ENCODE measurements around the gene MYH9.
"Not testable (repeated sequence)": the region's sequence is repeated elsewhere in the genome, so short reads cannot be mapped to it uniquely, and the experiment has no call there.

Gene MYH9

DNA sequence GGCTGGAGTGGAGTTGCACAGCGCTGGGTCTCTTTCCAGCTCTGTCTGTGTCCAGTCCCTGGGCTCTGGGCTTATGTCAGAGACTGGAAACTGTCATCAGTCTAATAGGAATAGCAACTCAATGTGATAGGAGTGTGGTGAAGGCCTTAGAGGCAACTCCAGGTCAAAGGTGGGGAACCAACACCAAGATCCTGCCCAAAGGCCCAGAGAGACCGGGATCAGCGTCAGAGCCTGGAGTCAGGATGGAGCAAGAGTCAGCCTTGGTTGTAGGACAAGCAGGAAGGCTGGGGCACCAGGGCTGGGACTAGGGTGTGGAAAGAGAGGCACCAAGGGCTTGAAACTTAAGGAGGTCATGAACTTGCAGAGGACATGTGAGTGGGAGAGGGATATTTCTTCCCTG is 125.5 kb downstream of the MYH9 start:
- DNase-seq: not testable (repeated sequence)

DNA sequence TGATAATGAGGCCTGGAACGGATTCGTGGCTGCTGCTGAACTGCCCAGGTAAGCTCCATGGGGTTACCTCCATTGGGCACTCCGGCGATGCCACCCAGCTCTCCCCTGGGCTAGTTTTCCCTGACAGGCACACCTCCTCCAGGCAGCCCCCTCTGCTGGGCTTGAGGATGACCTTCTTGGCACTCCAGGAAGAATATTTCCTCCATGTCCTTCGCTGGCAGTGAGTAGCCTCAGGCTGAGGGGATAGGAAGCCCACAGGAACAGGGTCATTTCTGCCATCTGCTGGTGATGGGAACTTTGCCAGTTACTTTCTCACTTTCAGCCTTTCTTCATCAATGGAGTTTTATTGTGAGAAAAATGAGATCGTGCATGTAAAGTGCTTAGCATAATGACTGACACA is 126.1 kb downstream of the MYH9 start:
- not testable (repeated sequence) for DNase-seq

DNA sequence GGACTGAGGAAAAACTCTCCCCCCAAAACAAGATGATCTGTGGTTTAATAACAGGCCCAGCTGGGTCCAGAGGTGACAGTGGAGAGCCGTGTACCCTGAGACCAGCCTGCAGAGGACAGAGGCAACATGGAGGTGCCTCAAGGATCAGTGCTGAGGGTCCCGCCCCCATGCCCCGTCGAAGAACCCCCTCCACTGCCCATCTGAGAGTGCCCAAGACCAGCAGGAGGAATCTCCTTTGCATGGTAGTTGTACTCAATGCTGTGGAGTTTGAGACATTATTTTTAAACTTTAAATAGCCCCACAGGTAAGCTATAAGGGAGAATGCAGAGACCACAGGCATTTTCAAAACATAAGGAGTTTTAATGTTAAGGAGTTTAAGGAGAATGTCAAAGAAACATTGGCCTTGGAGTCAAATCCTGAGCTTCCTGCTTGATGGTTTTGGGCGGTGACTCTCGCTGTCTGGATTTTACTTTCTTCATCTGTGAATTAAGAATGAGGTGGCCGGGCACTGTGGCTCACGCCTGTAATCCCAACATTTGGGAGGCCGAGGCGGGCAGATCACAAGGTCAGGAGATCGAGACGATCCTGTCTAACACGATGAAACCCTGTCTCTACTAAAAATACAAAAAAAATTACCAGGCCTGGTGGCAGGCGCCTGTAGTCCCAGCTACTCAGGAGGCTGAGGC is 128.0 kb downstream of the MYH9 start:
- DNase-seq: no peak

DNA sequence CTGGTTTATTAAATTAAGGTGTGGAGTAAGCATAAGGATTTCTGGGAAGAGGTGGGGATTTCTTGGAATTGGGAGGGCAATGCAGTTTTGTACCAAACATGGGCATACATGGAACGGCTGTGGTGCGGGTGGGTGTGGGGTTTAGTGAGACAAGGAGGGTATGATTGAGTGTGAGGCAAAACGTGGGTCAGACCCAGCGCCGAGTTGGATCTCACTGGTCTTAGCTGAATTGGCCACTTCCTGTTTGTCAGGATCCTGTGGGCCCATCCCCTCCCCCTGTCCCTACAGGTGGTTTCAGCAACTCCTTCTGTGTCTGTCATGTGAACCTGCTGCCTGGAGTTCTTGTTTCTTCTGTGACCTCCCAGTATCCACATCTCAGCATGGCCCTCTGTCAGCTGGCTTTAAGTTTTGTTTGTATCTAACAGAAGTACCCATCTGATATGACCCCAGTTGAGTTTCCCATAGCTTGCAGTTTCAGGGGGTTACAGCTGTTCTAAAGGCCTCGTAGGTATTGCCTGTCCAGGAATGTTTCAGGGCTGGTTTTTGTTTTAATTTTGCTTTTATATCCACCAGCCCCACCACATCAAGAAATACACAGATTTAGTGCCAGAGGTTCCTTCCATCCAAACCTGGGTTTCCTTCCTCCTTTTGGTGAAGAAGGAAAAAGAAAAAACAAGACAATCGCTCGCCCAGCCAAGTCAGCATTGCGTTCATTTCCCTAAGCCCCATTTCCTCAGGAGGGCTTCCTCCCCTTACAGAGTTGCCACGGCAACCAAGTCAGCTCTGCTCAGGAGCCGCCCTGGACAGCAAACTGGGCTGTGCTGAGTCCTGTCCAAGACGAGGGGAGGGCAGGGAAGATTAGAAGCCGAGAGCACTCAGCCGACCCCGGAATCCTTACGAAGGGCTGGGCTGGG is 128.8 kb downstream of the MYH9 start:
- DNase-seq: no peak

DNA sequence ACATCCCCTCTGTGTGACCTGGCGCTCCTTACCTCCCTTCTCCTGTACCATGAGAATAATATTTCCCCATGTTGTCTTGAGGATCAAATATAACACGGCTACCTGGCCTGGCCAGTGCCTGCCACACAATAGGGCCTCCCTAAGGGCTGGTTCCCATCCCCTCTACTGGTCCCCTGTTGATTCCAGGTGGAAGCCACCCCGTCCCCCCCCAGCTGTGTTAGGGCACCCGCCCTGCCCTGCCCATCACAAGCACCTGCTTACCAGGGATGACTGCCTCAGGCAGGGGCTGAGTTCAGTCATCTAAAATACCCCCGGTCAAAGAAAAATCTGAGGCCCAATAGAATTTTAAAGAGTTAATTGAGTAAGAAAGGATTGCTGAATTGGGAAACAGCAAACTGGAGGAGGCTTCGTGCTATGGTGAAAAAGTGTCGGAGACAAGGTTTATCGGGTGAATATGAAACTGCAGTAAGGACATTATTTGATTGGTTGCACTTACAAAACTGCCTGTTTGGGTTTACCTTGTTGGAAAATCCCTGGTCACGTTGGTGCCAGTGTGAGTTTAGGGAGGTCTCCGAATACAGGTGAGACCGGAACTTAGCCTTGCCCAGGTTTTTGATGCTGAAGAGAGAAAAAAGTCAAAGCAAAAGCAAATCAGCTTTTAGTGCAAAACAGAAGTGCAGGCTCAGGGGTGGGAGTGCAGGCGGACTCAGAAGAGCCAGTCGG is 129.7 kb downstream of the MYH9 start:
- DNase-seq: no peak

DNA sequence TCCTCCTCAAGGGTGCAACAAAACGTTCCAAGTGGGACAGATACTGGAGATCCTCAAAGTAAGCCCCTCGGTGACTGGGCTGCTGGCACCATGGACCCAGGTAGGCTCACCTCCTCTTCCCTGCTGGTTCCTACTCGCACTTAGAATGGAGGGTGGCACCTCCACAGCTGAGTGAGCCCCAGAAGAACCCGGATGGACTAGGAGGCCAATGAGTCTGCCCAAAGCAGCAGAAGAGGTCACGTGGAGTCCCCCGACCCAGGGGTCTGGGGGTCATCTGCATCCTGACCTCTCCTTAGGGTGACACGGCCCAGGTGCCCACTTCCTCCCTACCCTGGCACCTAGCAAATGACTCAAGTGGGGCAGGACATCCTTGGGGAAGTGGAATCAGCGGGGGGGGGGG is 130.5 kb downstream of the MYH9 start:
- no peak for DNase-seq

DNA sequence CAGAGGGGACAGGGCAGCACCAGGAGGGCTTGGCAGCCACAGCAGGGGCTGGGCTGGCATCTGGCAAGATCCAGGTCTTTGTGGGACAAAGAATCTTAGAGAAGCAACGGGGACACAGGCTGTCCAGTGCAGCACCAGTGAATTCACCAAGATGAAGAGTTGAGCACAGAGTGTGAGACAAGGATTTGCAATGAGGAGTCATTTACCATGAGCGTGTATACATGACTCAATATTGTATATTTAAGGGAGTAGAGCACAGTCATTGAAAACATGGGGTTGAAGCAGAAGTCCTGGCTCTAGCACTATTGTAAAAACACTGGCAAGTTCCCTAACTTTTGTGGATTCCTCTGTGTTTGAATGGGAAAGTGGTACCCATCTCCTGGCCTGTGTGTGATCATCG is 131.3 kb downstream of the MYH9 start:
- DNase-seq: no peak

DNA sequence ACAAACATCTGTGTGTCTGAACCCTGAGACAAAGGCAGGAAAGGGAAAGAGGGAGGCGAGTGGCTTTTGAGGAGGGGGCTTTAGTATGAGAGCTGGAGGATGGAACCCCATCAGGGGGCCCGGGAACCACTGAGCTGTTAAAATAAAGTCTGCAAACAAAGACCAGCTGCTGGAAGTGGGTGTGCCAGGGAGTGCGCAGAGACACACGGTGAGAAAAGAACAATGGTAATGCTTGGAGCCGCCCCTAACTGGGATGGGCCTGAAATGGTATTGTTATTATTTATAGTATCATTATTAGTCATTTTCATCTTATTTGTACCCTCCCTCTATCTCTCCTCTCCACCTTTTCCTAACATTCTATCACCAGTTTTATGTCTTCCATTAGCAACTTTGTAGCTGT is 132.2 kb downstream of the MYH9 start:
- DNase-seq: not testable (repeated sequence)

DNA sequence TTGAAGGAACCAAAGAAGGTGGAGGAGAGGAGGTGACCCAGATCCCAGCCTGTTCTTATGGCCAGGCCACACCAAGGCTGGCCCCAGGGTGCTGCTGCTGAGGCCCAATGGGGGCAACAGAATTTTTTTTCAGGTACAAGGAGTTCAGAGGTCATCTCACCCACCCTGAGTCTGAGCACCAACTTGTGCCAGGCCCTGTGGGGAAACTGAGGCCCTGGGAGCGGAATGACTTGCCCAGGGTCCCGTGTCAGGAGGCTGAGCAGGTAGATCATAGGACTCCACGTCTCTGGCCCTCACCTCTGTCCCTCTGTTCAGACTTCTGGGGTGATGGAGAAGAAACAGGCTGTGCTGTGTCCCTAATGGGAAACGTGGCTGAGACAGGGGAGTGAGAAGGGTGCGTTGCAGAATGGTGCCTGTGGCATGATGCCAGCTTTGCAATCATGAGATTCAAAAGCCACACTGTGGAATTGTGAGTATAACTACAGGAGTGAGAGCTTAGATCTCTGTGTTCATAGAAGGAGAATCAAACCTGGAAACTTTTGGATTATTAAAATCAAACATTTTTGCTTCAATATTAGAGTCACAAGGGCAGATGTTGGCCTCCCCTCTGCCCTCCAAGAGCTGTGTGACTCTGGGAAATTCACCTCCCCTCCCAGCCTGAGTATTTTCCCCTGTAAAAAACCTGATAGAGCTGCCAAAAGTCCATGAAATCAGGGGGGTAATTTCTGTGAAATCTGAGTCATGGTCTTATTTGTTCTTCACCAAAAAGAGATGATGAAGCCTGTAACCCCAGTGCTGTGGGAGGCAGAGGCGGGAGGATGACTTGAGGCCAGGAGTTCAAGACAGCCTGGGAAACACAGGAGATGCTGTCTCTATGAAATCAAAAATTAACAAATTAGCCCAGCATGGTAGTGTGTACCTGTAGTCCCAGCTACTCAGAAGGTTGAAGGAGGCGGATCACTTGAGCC is 134.0 kb downstream of the MYH9 start:
- no peak for DNase-seq

DNA sequence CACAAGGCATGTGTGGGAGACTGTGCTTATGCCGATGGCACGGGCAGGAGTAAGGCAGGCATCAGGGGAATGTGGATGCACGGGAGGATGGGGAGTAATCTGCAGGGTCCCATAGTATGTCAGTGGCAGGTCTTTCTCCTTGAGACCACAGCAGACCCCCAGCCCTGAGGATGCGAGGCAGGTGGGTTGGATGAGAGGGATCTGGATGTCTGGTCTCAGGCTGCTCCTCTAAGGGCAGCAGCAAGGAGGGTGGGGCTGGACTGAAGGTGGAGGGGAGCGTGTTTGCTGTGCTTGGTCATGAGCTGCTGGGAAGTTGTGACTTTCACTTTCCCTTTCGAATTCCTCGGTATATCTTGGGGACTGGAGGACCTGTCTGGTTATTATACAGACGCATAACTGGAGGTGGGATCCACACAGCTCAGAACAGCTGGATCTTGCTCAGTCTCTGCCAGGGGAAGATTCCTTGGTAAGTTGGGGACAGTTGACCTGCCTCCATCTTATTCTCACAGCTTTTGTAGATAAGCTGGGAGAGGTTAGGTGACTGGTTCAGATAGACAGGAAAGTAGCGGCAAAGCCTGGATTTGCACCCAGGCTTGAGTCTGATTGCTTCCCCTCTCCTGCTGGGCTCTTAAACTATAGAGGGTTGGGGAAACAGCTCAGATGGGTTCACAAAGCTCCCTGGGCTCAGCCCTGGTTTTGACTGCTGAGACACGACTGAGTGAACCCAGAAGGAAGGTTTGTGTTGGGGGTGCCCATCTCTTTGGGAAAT is 134.8 kb downstream of the MYH9 start, which contains the start of gene APOL1:
TSS of gene APOL1 (plus strand) at position 380 of the 769 bp plus-strand sequence. CDS start 1,823 bp downstream, outside the sequence.
- peak; percentile 10 for DNase-seq

DNA sequence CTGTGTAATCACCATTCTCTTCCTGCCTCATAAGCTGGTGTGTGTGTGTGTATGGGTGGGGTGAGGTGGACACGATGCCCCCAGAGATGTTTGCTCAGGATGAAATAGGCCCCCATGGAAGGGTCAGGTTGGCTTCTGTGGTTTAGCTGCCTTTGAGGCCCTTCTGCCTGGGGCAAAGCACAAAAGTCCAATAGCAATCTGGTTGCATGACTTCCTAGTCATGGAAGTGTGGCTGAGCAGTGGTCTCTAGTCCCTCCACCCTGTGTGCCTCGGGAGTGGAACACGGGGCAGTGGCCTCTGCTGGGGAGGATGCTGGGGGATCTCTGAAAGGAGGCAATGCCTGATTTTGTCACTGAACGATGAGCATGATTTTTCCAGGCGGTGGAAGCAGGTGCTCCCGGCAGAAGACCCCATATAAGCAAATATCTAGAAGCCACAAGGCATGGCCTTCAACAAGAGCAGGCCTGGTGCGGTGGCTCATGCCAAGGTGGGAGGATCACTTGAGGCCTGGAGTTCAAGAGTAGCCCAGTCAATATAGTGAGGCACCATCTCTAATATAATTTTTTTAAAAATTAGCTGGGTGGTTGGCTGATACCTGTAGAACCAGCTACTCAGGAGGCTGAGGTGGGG is 135.7 kb downstream of the MYH9 start:
- not testable (repeated sequence) for DNase-seq

DNA sequence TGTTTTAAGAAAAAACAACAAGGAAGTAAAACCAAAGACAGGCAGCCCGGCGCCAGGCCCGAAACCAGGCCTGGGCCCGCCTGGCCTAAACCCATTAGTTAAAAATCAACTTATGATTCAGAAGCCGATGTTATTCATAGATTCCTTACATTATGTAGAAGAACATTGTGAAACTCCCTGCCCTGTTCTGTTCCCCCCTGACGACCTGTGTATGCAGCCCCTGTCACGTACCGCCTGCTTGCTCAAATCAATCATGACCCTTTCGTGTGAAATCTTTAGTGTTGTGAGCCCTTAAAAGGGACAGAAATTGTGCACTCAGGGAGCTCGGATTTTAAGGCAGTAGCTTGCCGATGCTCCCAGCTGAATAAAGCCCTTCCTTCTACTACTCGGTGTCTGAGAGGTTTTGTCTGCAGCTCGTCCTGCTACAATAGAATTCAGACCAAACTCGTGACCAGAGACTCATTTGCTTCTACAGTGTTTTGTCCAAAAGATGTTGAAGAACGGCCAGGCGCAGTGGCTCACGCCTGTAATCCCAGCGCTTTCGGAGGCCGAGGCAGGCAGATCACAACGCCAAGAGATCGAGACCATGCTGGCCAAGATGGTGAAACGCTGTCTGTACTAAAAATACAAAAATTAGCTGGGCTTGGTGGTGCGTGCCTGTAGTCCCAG is 137.3 kb downstream of the MYH9 start:
- not testable (repeated sequence) for DNase-seq

DNA sequence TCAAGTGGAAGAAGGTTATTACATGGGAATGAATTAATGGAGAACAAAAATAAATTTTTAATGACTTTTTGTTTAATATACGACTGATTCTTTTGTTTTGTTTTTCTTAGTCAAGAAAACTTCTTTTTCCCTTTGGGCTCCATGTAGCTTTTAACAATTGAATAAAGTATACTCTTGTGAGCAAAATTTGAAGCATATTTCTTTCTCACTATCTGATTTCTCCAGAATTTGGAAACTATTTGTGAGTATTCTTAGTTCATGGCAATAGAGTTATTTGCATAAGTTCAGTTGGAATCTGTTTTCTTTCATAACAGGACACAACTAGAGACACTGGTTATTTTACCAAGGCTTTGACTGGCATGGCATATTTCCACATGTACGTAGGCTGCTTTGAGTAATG is 138.6 kb downstream of the MYH9 start:
- DNase-seq: no peak

DNA sequence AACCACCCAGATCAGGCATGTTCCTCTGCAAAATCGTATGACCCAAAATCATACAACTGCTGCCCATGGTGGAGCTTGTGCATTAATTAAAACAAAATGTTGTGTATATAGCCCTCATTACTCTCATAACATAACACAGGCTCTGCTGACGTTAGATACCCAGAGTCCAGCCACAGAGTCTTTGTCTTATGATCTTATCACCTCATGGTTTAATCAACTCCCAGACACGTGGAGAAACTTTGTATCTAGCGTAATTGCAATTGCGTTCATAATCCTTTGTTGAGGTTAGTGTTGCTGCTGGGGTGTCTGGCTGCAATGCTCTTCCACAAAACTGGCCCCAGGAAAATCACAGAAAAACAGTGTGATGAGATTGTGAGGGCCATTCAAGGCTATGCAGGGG is 139.8 kb downstream of the MYH9 start:
- no peak for DNase-seq

DNA sequence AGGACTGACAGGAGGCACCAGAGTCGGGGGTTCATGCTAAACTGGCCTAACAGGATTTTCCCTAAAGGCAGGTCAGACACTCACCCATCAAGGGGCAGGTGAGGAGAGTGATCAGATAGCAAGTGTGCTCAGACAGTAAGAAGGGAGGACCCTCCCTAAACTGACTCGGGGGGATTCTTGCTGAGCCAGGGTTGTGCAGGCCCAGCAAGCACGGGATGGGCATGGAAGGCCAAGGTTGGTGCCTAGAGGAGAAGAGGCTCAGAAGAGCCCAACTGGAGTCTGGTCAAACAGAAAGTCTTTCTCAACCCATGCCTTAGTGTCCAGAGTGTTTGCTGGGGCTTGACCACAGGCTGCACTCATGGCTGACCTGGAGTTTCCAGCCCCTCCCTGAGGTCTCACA is 141.0 kb downstream of the MYH9 start:
- DNase-seq: no peak

DNA sequence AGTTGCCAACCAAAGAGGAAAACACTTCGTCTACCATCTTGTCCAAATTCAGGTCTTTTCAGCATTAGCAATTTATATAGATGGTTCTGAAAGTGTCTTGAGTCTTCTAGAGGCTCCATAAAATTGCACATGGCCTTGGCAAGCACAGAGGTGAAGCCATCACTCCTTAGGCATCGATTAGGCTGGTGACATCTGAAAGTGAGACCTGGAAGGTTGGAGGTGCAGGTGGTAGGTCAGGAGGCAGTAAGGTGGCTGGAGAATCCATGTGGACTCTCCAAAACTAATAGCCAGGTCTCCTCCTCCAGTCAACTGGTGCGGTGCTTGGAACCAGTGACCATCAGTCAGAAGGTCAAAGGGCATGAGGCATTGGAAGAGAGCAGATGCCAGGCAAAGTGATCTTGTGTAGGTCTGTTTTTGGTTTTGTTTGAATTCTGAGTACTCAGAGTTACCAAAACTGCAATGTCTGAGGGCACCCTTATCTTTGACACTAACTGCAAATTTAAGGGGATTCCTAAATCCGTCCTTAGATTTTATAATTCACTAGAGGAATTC is 141.9 kb downstream of the MYH9 start:
- DNase-seq: no peak

DNA sequence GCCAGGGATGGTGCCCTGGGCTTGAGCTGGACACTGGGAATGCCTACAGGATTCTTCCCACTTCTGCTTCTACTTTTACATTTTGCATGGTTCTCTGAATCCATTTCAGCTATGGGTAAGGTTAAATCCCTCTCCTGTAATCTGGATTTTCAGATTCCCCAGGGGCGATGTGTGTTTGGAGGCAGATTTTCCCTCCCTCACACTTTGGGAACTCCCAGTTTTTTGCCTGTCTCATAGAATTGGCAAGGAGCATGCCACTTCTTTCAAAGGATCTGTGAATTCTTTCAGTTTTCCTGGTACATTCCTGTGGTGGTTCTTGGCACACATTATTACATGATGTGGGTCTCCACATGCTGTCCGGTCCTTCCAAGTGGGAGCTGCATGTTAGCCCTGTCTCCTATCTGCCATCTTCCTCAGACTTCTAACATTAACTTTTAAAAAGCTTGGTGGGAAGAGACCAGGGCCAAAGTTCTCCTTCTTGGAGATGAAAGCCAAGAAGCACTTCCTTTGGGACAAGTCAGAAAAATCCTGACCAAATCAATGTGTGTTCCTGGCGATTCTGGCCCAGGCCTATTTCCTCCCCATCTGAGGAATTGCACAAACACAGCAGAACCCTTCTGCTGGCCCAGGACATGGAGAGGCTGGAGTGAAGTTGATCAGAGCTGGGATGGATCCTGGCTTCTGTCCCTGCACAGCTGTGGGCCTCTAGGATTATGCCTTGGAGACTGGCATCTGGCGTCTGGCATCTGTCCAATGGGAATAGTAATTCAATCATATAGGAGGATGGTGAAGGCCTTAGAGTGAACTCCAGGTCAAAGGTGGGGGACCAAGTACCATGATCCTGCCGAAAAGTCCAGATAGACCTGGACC is 143.0 kb downstream of the MYH9 start:
- no peak for DNase-seq

DNA sequence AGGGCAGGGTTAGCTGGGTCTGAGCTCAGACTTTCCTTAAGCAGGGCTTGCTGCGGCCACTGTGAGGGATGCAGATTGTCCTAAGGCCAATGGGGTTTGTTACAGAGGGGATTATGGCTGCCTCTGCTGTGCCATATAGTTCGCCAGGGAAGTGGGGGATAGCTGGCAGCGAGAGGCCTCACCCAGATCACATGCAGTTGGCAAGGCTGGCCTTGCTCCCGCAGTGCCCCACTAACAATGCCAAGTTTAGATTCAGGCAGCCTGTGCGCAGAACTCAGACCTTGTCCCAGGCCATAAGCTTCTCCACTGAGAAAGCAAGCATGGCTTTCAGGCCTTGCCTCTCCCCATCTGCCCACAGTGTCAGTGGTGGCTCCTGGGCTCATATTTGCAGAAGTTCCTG is 143.8 kb downstream of the MYH9 start:
- DNase-seq: no peak

Data from KG1 (cell line).